SK-N-SH treated with all-trans-retinoic acid at 6 μM for 48 hours (cell line): ENCODE data around the gene USP6NL.

Source experiments
- PATZ1 ChIP-seq: fragments of 250-450 bp; sonication (Bioruptor Pico); IDR thresholded peaks from 2 replicates; pipeline ENCODE4 v1.8.0; 2020; ENCODE audit warnings: mild to moderate bottlenecking, moderate library complexity, borderline replicate concordance
- SNAI2 ChIP-seq: fragments of 250-450 bp; sonication (Bioruptor Pico); IDR thresholded peaks from 2 replicates; pipeline ENCODE4 v1.5.0; 2020; ENCODE audit warnings: mild to moderate bottlenecking, moderate library complexity

GRCh38 chr10:11538834-11539190 is 72.6 kb downstream of the USP6NL start:
- TF ChIP-seq PATZ1, result no peak
- no peak for TF ChIP-seq SNAI2 (CRISPR knock-in tag)
